NCI-H1417 treated with DMSO at 0.1 percent for 48 hours (cell line): Measurements from ENCODE around the gene PACRG.

ENCODE experiments used
- DNase-seq: peaks from one replicate; lab custom pipeline; 2025; lab: John Stamatoyannopoulos, UW

The PACRG gene

DNA sequence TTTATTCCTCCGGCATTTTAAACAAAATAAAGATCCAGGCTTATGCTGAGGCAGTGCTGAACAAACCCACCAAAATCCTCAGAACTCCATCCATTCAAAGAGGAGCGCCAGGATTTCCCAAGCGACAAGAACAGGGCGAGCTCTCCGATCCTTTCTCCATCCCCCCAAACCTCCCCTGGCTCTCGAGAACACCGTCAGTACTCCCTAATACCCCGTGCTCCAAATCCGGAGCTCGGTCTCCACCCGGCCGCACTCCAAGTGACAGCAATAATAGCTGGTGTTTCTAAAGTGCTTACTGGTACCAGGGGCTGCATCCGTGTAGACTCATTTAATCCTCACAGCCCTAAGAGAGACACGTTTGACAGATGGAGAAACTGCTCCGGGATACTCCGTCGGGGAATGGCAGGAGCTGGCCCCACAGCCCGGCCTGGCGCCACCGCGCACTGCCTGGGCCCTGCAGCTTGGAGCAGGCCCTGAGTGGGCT, 409.7 kb downstream of the PACRG start:
- no peak for DNase-seq

DNA sequence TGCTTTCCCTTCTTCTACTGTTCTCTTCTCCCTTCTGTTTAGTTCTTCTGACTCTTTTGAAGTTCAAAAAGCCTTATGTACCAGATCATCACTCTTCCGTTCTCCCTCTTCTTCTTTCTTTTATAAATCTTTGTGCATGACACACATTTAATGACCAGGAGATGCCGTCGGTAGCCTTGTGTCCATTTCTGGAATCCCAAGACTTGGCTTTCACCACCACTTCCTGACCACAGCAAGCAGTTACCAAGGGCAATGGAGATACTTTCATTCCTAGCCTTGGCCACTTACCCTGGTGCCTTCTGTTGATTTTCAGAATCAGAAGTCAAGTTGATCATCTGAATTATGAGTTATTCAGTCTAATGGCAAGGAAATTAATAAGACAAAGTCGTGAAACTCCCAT, 418.3 kb downstream of the PACRG start:
- DNase-seq, result no peak

DNA sequence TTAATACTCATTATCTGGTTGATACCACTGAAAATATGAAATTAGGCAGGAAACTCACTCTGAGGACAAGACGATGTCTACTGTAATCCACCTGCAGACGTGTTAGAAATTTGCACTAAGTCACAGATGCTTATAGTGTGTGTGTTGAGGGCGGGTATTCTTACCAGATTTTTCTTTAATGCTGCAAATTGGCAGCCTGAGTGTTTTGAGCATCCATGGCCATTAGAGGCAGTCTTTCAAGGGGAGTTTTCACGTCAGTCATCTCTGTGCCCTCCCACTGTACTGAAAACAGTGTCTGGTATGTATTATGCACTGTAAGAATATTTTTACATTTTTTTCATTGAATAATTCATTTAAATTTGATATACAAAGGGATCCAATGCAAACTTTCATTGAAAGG, 420.2 kb downstream of the PACRG start:
- DNase-seq, result no peak

DNA sequence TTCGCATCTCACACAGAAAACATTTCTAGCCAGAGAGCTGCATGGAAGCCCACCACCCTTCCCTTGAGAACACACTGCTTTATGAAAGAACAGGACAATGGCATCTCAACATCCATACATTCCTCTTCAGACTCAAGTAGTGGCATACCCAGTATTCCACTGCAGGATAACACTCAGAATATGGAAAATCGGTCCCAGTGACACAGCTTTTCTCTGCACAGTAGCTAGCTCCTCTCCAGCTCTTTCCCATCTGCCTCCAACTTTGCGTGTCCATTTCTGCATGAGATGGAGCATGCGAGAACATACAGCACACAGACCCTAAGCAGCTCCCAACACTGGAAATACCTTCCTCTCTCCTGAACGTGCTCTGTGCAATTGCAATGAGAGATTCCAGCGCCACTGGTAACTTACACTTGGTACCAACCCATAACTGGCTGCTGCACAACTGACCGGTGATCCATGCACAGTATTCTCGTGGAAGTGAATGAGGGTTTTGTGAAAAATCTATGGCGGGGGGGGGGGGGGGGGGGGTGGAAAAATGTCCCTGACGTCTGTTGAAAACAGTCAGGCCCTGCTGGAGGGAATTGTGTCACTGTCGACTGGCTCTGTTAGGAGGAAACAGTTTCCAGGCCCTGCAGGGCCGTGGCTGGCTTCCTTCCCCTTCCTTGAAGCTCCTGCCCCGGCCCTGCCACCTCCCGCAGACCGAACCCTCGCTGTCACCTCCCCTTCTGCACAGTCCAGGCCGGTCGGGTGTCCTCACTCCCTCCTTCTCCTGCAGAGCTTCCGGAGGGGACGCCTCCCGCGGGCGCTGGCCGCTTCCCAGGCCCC, 420.9 kb downstream of the PACRG start:
- no peak for DNase-seq

DNA sequence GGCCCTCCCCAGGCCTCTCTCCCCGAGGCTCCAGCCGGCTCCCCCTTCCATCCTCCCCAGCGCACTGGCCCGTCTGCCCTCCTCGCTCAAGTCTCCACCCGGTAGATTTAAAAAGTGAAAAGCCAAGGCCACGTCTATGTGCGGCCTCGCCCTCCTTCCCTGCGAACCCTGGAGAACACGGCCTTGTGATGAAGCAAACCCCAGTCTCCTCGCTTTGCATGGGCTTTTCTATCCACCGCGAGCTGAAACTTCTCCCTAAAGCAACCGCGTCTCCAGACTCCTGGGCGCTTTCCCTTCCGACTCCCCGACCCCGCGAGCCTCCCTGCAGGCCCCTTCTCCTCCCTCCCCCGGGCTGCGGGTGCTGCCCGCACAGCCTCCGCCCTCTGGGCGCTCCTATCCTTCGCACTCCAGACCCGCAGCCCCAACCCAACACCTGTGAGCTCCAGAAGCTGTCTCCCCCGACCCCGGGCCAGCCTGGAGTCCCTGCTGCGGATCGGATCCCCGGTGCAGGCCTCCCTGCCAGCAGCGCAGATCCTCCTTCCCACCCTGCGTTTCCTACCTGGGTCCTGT, 421.6 kb downstream of the PACRG start:
- DNase-seq, result no peak

DNA sequence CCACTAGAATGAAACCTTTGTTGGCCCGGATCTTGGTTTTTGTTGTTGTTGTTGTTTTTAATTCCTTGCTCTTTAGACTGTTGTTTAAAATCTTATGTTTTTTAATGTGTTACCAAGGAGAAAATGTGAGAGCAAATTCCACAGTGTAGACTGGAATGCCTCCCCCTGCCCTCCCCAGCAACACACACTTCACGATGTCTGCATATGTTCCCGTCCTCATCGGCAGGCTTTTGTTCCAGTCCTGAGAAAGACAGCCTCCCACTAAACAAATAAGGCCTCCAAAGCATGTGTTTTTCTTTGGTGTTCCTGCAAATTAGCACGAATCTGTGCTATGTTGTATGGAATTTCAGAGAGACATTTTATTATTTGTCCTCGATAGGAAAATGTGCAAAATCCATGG, 423.4 kb downstream of the PACRG start:
- DNase-seq, result no peak

DNA sequence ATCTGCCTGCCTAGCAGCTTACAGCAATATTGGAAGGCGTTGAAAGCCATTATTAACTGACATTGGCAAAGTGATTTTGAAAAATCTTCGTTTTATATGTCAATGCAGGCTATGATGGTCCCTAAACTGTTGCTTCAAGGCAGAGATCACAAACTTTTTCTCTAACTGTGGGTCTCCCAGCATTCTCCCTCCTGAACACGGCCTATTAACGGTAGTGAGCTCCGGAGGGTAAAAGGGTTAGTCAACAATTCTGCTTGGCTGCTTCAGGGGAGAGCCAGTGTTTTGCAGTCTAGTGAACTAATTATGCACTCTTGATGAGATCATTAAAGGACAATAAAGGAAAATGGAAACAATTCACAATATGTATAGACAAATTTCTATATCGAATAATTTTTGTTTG, 424.9 kb downstream of the PACRG start:
- DNase-seq, result no peak

DNA sequence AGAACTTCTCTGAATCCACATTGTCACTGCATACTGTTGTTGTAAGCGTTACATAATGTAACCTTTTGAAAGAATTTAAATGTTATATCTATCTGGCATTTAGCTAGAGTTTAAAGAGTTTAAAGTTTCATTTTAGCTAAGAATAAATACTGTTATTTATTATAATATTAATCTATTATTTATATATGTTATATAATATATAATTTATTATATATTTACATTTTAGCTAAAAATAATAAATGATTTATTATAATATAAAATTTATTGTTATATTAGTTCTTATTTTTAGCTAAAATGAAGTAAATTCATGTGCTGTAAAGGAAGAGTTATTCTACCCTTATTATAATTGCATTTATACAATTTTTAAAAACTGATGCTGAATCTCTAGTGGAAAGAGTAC, 431.3 kb downstream of the PACRG start:
- DNase-seq, result no peak

DNA sequence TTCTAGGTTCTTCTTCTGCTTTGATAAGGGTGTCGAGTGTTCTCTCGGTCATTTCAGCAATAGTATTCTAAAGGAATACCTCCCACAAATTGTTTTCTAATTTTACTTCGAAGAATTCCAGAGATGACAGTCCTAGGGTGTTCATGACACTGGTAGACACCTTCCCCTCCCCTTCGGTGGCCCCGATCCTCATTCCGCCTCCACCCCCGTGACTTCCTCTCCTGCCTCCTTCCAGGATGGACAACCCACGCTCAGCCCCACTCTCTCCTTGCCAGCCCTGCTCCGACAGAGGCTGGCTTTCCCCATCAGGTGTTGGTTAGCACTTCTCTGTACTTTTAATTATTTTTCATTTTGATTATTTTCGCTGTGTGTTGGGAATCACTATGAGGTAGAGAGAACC, 431.9 kb downstream of the PACRG start:
- no peak for DNase-seq

DNA sequence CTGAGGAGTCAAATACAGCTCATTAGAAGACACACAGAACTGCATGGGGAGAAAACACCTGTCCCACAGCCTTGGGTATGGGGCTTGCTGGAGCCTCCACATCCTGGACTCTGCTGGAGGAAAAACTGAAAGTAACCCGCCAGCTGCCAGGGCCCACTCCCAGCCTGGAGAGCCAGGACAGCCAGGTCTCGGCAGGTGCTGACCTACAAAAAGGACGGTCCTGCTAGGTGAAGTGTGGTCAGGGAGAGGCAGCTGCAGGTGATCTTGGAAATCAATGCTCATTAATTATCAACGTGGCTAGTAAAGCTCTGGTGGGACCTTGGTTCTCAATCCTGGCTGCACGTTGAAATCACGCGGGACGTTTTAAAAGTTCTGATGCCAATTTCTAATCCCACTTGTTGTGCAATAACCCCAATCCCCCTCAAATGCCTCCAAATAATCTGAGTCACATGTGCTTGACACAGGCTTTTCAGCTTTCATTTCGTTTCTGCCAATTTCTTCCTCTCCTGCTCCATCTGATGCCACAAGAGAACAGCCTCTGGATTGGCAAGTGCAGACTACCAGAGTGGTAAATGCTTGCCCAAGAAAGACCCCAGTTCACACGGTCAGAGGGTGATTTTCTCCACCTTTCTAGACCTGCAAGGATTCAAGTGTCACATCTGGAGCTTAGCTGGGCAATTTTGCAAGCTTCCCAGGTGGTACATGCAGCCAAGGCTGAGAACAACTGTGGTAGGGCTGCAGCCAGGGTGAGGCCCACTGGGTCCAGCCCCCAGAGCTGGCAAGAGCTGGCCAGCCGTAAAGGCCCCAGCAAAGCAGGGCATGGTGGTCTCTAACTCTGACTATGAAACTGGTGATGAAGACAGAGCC, 434.5 kb downstream of the PACRG start:
- no peak for DNase-seq

DNA sequence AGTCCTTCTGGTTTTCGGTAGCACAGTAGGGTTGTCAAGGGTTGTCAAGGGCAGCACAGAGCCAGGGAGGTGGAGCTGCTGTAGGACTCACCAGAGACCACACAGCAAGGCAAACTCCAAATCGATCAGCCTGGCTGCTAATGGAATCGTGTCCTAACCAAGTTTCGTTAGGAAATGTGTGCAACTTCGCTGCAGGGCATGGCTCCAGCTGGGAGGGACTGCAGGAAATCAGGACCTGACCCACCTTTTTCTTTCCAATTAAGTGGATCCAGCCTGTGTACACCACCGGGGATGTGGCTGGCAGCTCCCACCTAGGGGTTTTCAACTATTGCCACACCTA, 435.1 kb downstream of the PACRG start:
- DNase-seq, result no peak

DNA sequence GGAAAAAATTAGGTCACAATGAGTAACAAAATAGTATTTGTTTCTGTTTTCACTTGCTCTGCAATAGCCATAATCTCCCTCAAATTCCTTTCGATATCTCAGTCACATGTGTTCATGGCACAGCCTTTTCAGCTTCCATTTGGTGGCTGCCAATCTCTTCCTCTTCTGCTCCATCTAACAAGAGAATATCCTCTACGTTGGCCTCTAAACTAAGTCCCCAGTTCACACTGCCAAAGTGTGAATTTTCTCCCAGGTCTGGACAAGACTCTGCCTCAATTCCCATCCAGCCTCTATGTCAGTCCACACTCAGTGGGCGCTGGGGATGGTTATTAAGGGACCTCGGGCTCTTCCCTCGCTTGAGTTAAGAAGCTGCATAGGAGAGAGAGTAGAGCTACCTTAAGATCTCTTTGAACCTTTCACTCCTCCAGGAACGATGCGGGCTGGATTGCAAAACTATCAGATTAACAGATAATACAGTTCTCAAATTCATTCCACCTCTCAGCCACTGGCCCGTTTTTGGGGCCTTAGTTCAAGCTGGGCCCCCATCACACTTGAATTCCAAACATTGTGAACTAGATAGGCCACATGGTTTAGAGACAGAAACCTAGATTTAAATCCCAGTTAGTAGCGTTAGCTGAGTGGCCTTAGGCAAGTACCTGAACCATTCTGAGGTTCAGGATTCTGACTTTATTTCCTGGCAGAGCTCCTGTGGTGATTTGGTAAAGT, 436.6 kb downstream of the PACRG start:
- no peak for DNase-seq

DNA sequence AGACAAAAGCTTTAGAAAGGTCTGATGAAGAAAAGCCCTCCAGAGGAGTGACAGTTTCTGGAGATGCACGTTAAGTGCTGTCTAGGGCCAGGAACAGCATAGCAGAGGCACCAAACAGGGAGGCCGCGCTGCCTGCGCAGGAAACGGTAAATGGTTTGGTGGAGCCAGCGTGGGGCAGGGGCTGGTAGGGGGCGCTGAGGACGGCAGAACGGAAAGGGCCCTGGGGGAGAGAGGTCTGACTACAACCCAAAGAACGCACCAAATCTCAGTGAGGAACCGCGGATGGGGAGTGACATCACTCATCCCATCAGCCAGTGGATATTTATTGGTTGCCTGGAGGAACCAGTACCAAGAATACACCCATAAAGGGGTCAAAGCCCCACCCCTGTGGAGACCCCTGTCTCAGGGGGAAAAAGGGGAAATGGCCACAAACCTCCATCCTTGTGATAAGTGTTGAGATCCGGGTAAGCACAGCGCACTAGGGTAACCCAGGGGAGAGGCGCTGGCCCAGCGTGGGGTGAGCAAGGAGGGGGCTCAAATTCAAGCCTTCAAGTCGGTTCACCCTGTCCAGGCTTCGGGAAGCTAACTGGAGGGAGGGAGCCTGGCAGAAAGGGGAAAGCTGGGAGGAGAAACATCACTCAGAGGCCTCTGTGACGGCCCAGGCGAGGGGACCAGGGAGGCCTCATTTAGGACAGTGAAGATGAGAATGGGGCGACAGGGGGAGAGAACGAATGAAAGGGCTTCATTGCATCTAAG, 437.6 kb downstream of the PACRG start:
- no peak for DNase-seq

DNA sequence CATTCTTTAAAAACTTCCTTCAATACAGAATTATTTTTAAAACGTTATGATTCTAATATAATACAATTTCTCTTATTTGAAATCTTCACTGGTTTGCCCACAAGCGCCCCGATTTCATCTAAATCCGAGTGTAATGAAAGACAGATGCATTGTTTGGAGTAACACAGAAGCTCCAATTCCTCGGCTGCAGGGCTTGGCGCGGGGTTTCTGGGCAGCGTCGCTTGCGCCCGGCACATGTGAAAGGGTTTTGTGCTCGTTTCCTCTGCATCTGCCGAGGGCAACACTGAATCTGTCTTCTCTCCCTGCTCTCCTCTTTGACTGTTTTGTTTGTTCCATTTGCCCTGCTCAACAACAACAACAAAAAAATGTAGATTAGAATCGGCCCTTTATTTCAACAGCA, 438.1 kb downstream of the PACRG start:
- peak; percentile 52 for DNase-seq

DNA sequence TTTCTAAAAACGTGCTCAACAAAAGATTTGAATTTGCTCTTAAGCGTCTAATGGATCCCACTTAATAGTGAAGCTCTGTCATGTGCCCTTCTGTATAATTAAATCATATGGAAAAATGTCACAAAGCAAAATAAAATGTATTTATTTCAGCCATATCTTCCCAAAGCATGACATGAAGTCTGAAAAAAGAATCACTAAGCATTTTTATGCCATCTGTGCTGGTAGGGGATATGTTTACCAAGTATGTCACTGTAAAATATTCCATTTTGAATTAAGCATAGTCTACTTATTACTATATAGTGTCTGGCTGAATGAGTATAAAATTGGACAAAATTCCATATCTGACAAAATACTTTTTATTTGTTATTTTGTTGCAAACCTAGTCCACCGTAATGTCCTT, 438.7 kb downstream of the PACRG start:
- peak; percentile 52 for DNase-seq

DNA sequence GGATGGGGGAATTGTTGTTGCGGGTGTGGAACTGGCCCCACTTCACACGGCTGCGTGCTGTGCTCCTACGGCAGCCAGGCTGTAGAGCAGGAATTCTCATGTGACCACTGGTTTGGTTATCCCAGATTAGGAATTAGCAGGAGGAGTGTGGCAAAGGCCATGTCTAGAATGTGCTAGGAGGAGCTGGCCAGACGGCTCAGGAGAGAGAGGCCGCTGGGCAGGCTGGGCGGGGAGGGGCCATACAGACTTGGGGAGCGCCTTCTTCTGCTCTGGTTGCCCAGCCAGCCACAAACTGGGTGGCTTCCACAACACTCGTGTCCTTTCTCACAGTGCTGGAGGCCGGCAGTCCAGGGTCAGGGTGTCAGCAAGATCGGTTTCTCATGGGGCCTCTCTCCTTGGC, 441.7 kb downstream of the PACRG start:
- no peak for DNase-seq

DNA sequence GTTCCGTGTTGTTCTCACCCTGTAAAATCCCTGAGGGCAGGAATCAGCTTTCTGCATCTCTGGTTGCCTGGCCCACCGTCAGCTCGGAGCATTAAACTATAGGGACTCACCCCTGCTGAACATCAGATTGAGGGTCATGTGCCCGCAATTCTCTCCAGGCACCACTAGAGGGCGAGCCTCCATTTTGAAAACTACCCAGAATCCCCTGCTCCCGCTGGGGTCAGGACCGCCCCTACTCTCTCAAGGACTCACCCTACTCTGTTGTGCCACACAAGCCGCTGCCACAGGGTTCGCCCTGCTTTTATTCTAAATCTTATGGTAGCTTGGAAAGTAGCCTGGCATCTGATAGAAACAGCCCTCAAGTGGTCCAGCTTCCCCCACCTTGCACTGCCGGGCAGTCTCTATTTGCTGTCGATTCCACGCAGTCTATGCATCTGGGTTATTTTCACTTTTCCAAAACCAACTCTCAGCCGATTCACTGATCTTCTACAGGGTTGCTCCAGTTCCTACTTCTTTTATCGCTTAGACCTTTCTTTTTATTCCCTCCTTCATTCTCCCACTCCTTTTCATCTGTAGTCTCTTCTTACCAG, 442.6 kb downstream of the PACRG start:
- no peak for DNase-seq

DNA sequence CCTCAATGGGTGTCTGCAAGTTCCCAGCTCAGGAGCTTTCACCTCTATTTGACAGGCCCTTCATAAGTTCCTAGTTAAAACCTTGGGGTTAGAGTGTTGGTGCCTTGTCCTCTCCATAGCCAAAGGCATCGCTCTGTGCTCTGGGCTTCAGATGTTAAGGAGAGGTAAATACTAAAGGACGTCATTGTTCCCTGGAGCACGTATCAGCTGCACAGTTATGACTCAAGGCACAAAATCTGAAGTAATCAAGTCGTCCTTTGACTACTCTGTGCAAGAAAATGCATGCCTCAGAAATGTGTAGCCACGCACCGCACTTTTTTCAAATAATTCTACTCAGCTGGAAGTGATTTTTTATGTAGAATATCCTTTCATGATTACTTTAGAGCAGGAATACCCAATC, 446.0 kb downstream of the PACRG start:
- DNase-seq, result no peak

DNA sequence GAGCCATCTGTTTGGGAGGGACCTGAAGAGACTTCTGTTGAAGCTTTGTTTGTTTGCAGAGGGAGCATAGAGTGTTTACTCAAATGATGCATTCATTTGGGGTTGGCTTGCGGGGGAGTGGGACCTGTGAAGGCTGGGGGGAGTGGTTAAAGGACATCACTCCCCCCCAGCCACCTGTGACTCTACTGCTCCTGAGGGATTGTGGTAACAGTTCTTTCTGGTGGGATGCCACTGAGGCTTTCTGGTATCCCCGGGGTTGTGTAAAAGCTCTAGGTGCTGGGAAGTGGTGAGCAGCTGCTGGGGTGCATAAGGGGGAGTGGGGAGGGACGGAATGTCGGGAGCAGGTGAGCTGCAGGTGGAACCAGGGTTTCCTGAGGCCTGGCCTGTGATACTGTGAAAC, 447.5 kb downstream of the PACRG start:
- no peak for DNase-seq

DNA sequence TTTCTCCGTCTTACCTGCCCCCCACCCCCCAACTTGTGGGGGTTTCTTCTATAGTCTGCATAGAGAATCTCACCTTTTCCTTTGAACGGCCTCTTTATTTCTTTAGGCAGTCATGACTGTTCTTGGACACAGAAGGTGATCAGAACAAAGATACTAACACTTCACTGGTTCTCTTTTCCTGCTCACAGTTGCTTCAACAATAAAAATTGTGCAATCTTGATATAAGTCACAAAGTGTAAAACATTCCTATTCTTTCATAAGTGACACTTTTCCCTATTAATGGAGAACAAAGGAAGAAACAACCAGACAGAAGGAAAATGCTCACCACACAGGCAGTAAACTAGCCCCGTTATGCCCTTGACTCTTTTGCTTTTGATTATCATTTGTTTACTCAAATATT, 448.3 kb downstream of the PACRG start:
- no peak for DNase-seq

DNA sequence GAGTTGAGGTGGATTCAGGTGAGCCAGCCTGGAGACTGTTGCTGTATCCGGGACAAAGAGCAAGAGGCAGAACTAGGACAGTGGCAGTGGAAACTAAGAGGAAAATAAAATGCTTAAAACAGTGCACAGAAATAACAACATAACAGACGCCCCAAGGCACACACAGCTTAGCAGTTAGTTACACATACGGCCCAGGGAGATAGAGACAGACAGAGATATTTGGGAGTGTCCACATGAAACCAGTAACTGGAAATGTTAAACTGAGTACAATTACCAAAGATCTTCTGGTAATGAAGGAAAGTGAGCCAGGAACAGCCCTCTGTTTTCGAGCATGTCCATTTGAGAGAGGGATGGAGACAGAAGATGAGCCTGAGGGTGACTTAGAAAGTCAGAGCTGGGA, 449.2 kb downstream of the PACRG start:
- DNase-seq, result no peak
